NOMO-1 treated with dmso at 0.1 percent for 144 hours (cell line): ENCODE data around the gene TRIO.
"Not testable (repeated sequence)": the region's sequence is repeated elsewhere in the genome, so short reads cannot be mapped to it uniquely, and the experiment has no call there.

ENCODE experiments used
- DNase-seq: peaks from one replicate; lab custom pipeline; 2025; ENCODE audit not compliant: unreplicated experiment; lab: John Stamatoyannopoulos, UW

TRIO gene

DNA sequence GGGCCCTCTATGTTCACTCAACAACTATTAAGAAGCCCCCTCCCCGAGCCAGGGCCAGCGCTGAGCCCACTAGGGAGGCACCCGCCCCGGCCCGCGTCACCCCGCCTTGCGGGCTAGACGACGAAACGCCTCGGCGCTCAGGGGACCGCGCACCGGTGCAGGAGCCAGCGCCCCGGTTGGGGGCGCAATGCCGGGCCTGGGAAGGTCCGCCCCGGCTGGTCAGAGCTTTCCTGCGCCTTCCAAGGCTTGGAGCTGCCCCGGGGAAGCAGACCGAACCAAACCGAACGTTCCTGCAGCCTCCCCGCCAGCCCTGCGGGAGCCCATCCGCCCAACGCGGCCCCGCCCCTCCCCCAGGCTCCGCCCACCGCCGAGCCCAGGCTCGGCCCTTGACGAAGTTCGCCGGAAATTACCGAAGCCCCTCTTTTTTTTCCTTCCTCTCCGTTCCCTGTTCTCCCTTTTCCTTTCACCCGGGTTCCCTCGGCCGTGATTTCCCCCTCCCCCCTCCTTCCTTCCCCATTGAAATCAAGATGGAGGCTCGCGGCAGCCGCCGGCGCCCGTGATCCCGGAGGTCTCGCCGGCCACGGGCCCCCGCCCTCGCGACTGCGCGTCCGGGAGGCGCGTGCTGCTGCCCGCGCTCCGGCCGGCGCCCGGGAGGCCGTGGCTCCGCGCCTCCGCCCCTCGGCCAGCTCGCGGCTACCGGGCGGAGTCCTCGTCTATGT, at the start of gene TRIO:
Gene TRIO, plus strand, starts transcription at position 516 of the 719 bp plus-strand sequence. CDS start 384 bp downstream, outside the sequence.
- peak; percentile 83 for DNase-seq

- not testable (repeated sequence) for DNase-seq
Observed at GRCh38 chr5:14097380-14097779, 45.8 kb upstream of the TRIO start.

- DNase-seq = no peak
Observed at GRCh38 chr5:14097998-14098471, 45.1 kb upstream of the TRIO start.

DNA sequence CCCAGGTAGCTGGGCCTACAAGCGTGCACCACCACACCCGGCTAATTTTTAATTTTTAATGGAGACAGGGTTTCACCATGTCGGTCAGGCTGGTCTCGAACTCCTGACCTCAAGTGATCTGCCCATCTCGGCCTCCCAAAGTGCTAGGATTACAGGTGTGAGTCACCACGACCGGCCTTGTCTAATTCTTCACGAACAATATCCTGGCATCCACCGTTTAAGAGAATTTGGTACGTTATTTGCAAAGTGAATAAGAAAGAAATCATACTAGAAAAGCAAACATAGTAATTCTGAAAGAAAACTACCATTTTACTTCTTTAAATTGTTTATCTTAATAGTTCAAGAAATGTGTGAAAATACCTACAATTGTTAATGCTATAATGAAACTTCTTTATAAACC, 42.9 kb upstream of the TRIO start:
- DNase-seq = no peak

GRCh38 chr5:14101922-14102321, 41.2 kb upstream of the TRIO start:
- DNase-seq = no peak

DNA sequence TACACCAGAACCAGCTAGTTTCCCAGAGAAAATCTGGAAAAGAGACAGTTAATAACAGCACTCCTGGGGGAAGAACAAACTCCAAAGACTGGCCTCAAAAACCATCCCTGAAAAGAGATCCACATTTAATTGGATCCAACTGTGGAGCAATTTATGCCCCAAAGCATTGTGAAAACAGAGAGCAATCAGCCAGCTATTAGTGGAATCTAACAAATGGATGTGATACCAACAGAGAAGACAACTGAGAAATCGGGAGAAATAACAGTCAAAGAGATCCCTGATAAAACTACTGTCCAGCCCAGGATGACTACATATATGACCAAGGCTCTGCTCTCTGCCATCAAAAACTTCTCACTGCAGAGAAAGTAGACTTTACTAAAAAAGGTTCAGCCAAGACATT, 40.5 kb upstream of the TRIO start:
- DNase-seq = no peak

GRCh38 chr5:14105718-14106410, 37.3 kb upstream of the TRIO start:
- no peak for DNase-seq

DNA sequence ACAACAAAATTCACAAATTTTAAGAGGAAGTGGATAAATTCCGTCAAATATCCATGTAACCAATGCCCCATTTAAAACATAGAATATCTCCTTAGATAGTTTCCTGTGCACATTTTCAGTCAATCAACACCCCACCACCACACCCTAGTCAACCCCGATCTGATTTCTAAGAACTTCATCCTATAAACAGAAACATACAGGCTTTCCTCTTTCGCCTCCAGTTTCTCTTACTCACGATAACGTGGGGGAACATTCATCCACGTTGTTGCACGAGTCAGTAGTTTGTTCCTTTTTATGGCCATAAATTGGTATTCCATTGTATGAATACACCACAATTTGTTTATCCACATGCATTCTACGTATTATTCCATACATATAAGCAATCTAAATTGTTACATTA, 35.6 kb upstream of the TRIO start:
- no peak for DNase-seq

GRCh38 chr5:14108170-14108996, 34.8 kb upstream of the TRIO start:
- DNase-seq = peak; percentile 96

DNA sequence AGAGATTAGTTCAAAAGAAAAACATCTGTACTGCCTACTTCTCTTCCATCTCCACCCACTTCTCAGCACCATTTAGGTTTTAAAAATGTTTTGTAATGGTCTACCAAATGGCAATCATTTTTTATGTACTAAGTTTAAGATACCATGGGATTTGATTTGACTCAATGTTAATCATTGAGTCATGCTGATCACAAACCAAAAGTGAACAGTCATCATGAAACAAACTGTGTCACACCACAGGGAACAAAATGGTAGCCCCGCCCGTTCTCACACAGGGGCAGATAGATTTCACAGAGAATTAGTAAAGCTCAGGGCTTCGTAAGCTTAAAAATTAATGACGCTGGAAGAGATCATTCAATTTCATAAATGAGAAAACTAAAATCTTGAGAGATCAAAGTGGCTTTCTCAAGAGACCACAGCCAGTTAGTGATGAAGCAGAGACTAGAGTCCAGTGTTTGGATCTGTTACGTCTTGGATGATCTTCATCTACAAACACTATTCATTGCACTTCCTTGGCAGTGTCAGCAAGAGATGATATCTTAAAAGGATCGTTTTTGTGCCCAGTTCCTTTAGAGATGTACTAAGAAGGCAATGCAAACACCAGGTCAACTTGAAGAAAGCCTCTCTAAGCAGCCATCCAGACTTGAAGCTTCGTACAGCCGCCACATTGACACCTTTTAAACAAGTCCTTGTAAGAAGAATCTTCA, 33.9 kb upstream of the TRIO start:
- DNase-seq = no peak

GRCh38 chr5:14109771-14110170, 33.4 kb upstream of the TRIO start:
- DNase-seq = no peak

DNA sequence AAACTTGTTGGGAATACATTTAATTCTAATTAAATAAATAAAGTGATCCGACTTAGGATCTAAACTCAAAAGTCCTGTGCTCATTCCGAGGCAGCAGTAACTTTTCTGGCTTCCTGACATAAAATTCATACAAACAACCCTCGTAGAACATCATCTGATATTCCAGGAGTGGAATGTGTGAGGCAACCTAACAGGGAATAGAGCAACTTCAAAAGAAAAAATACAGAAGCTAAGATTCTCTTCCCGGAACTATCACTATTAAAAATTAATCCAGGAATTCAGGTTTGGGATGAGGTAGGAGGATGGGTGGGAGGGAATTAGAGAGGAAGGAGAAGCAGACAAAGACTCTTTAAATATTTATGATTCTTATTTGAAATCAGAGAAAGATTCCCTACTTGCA, 32.9 kb upstream of the TRIO start:
- no peak for DNase-seq

DNA sequence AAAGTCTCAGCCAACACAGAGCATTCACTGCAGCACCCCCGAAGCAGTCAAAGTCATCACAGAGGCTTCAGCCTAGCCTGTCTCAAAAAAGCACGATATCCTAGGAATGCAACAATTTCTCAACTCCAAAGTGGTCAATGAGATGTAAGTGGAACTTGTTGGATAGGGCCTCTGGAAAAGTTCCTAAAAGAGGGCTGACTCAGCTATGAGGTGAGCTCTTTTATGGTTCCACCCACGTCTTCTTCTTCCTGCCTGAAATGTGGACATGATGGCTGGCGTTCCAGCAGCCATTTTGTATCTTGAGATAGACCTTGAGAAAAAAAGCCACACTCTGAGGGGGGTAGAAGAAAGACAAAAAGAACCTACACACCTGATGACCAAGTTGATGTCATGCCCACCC, 32.5 kb upstream of the TRIO start:
- no peak for DNase-seq

DNA sequence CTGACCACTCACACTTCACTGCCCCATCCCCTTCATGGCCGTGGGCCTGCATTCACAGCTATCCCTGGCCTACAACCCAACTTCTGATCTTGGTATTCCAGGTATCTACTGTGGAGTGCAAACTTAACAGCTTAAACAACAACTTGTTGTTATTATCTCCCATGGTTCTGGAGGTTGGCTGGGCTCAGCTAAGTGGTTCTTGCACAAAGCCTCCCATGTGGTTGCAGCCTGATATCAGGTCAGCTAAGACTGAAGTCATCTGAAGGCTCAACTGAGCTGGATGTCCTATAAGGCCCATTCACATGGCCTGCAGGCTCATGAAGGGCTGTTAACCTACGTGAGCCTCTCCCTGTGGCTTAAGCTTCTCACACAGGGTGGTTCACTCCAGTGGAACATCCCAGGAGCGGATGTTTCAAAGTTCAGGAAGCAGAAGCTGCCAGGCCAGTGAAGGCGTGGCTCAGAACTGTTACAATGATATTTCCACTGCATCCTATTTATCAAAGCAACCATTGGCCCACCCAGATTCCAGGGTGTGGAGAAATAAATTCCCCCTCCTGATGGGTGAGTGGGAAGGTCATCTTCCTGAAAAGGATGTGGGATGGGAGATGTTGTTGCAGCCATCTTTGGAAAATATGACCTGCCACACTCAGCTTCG, 30.0 kb upstream of the TRIO start:
- no peak for DNase-seq

DNA sequence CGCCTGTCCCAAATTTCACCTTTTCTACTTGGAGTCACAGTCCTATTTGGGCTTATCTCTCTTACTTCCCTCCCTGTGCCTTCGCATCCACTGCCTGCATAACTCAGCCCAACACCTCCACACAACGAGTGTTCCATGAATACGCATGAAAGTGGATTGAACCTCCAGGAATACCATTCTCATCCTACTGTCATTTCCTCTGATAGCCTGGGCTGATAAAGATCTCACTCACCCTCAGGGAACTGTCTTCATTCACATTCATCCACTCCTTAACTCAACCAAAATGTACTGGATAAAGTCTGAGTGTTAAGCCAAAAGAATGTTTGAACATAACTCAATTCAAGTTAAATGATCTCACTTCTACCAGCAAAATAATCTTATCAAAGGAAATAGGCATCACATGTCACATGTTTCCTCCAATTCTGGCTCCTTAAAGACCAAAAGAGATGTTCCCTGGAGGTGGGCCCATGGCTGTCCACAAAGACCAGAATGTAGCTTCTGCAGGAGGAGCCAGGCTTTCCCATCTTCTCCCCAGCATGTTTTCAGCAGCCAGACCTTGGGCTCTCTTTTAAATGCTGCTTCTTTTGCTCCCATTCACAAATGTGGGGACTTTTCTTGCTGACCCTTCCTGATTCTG, 28.4 kb upstream of the TRIO start:
- no peak for DNase-seq

DNA sequence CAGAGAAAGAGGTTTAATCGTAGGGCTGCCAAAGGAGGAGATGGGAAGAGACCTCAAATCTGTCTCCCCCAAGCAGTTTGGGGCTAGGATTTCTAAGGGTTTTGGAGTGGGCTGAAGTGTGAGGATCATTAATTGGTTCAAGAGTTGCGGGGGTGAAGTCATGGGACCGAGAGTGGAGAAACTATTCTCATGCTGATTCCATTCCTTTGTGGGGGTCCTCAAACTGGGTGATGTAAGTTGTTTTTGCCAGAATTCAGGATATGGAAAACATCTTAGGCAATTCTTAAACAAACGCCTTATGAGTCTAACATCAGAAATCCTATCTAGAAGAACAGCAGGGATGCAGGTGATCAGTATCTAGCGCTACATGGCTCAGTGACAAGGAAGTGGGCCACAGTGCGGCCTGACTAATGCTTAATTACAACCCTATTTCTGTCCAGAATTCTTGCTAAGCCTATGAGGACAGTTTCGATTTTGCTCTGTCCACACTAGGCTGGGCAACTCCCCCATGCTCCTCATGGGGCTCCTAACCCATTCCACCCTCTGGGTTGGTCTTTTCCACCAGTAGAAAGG, 27.7 kb upstream of the TRIO start:
- DNase-seq = no peak

- no peak for DNase-seq
Observed at GRCh38 chr5:14118551-14119320, 24.4 kb upstream of the TRIO start.

DNA sequence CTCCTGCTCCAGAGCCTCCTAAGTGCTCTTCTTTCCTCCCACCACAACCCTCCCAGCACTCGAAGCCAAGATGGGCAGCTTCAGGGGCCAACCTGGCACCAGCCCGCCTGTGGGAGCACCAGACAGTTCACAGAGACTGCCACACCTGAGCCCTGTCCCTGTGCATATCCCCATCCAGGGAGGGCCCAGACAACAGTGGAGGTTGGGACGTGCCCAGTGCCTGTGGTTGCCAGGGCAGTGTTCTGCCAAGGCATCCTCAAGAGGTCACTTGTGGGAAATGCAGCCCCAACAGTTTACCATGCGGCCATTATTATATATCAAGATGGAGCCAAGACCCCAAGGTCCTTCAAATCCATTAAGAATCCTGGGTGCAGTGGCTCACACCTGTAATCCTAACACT, 23.0 kb upstream of the TRIO start:
- DNase-seq = no peak

DNA sequence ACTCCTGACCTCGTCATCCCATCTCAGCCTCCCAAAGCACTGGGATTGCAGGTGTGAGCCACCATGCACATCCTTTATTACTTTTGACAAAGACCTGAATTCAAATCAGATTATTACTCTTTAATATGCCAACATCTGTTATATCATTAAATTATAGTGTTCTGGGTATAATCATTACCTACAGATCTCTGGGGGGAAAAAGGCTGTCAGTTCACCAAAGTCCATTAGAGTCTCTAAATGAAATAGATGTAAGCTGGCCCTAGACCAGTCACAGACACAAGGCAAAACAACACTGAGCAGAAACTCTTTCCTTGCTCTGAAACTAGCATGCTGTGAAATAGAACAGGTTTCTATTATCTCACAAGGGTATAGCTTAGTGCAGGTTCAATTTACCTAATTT, 21.6 kb upstream of the TRIO start:
- no peak for DNase-seq
